ENCODE data around the gene RAD51B. TPM values are rescaled to one million over a fixed set of nuclear protein-coding genes. Genes with fewer than 3 reads are reported as not detected.

The RAD51B gene
- polyA plus RNA-seq, 1 experiment, result 6.6 TPM

GRCh38 chr14:68318828-68319227 is 499.2 kb downstream of the RAD51B start:
- CTCF ChIA-PET, result no interaction called here
- Histone ChIP-seq H3K9me3 (ENCODE audit: control insufficient read depth, insufficient read depth, low read length) (no peaks in the 10 kb centered on the region), H3K27ac (ENCODE audit: low read depth, low read length) (no peak overlapping the region), H3K27me3 (ENCODE audit: control insufficient read depth, insufficient read depth, low read length) (no peaks in the 10 kb centered on the region), H3K4me3 (ENCODE audit: low read depth, low read length) (no peak overlapping the region)
- no peak for TF ChIP-seq CTCF (IDR thresholded peaks at IDR 0.05; ENCODE audit: low read depth, low read length)
- no peak for DNase-seq (ENCODE audit: low read depth, low spot score)
- POLR2A ChIA-PET, result no interaction called here

GRCh38 chr14:68320495-68320894 is 500.9 kb downstream of the RAD51B start:
- no peak for DNase-seq (ENCODE audit: low read depth, low spot score)
- ChIA-PET CTCF (no interaction called here), POLR2A (no interaction called here)
- Histone ChIP-seq H3K27ac (ENCODE audit: low read depth, low read length) (no peak overlapping the region), H3K9me3 (ENCODE audit: control insufficient read depth, insufficient read depth, low read length) (no peaks in the 10 kb centered on the region), H3K4me3 (ENCODE audit: low read depth, low read length) (no peak overlapping the region), H3K27me3 (ENCODE audit: control insufficient read depth, insufficient read depth, low read length) (no peaks in the 10 kb centered on the region)
- TF ChIP-seq CTCF (IDR thresholded peaks at IDR 0.05; ENCODE audit: low read depth, low read length), result no peak

GRCh38 chr14:68322940-68323620 is 503.5 kb downstream of the RAD51B start:
- CTCF ChIA-PET, result no interaction called here
- no peak overlapping the region for H3K27ac ChIP-seq (ENCODE audit: low read depth, low read length)
- H3K4me3 ChIP-seq (ENCODE audit: low read depth, low read length), result no peak overlapping the region
- no peaks in the 10 kb centered on the region for H3K27me3 ChIP-seq (ENCODE audit: control insufficient read depth, insufficient read depth, low read length)
- POLR2A ChIA-PET, result no interaction called here
- DNase-seq (ENCODE audit: low read depth, low spot score), result no peak
- no peak for TF ChIP-seq CTCF (IDR thresholded peaks at IDR 0.05; ENCODE audit: low read depth, low read length)
- no peaks in the 10 kb centered on the region for H3K9me3 ChIP-seq (ENCODE audit: control insufficient read depth, insufficient read depth, low read length)

- Histone ChIP-seq H3K9me3 (ENCODE audit: control insufficient read depth, insufficient read depth, low read length) (no peaks in the 10 kb centered on the region), H3K4me3 (ENCODE audit: low read depth, low read length) (no peak overlapping the region), H3K27me3 (ENCODE audit: control insufficient read depth, insufficient read depth, low read length) (no peaks in the 10 kb centered on the region), H3K27ac (ENCODE audit: low read depth, low read length) (no peak overlapping the region)
- POLR2A ChIA-PET, result no interaction called here
- DNase-seq (ENCODE audit: low read depth, low spot score), result no peak
- TF ChIP-seq CTCF (IDR thresholded peaks at IDR 0.05; ENCODE audit: low read depth, low read length), result no peak
- CTCF ChIA-PET, result no interaction called here
Measured at GRCh38 chr14:68325267-68325807, 505.8 kb downstream of the RAD51B start.

GRCh38 chr14:68327231-68327630 is 507.7 kb downstream of the RAD51B start:
- CTCF ChIA-PET, result no interaction called here
- no peak for DNase-seq (ENCODE audit: low read depth, low spot score)
- H3K27me3 ChIP-seq (ENCODE audit: control insufficient read depth, insufficient read depth, low read length), result no peaks in the 10 kb centered on the region
- H3K27ac ChIP-seq (ENCODE audit: low read depth, low read length), result no peak overlapping the region
- H3K9me3 ChIP-seq (ENCODE audit: control insufficient read depth, insufficient read depth, low read length), result no peaks in the 10 kb centered on the region
- no peak overlapping the region for H3K4me3 ChIP-seq (ENCODE audit: low read depth, low read length)
- POLR2A ChIA-PET, result no interaction called here
- TF ChIP-seq CTCF (IDR thresholded peaks at IDR 0.05; ENCODE audit: low read depth, low read length), result no peak

All from AG04450 (cell line).